ENCODE measurements around the gene UQCC2.

UQCC2 gene

DNA sequence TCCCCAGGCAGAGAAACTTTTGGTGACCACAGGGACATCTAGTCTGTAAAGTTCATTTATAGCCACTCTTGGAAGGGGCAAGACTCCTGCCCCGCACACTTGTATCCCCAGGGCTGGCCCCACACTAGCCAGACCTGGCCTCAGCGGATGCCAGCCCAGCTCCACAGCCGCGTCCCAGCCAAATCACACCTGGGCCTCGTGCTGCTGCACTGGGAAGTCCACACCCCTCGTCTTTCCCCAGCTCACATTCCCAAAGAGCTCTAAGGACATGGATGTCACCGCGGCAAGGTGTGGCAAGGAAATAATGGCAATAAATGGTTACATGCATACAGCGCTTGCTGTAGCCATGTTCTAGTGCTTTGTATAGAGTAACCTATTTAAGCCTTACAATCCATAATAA lies 26.7 kb upstream of the UQCC2 start:
- no peak overlapping the region for H3K4me3 ChIP-seq (ENCODE audit: low read depth, low read length)
- TF ChIP-seq, protein P1, sequence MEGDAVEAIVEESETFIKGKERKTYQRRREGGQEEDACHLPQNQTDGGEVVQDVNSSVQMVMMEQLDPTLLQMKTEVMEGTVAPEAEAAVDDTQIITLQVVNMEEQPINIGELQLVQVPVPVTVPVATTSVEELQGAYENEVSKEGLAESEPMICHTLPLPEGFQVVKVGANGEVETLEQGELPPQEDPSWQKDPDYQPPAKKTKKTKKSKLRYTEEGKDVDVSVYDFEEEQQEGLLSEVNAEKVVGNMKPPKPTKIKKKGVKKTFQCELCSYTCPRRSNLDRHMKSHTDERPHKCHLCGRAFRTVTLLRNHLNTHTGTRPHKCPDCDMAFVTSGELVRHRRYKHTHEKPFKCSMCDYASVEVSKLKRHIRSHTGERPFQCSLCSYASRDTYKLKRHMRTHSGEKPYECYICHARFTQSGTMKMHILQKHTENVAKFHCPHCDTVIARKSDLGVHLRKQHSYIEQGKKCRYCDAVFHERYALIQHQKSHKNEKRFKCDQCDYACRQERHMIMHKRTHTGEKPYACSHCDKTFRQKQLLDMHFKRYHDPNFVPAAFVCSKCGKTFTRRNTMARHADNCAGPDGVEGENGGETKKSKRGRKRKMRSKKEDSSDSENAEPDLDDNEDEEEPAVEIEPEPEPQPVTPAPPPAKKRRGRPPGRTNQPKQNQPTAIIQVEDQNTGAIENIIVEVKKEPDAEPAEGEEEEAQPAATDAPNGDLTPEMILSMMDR (IDR thresholded peaks at IDR 0.05; ENCODE audit: insufficient read depth, low read depth, low read length, missing control alignments) = no peak
- DNase-seq (ENCODE audit: low read depth) = no peak

DNA sequence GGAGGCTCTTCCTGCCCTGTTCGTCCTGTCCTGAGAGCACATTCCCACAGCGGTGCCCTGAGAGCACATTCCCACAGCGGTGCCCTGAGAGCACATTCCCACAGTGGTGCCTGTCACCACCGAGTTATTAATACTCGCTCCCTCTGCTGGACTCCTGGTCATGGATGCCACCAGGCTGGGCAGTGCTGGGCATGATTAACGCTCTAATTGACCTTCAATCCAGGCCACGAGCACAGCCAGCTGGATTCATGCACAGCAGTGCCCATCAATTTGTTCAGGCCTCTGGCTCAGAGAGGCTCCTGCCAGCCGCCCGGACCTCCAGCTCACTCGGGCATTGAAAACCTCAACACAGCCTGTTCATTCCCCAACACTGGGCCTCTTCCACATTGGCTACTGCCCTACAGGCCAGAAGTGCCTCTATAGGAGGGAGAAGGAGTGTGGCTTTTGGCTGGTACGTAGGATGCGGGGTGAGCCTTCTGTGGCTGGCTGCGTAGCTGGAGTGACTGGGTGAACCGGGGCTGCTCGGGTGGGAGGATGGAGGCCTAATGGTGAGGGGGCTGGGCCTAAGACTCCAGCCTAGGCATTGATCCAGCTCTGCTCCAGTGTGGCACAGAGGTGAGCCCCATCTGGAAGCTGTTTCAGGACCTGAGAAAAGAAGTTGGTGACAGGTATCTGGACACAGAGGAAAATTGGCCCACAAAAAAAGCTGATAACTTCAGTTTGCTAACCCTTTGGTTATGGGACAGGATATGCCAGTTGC lies 25.9 kb upstream of the UQCC2 start:
- TF ChIP-seq, protein P1 (IDR thresholded peaks at IDR 0.05; ENCODE audit: insufficient read depth, low read depth, low read length, missing control alignments) = no peak
- no peak for DNase-seq (ENCODE audit: low read depth)
- H3K4me3 ChIP-seq (ENCODE audit: low read depth, low read length) = no peak overlapping the region

DNA sequence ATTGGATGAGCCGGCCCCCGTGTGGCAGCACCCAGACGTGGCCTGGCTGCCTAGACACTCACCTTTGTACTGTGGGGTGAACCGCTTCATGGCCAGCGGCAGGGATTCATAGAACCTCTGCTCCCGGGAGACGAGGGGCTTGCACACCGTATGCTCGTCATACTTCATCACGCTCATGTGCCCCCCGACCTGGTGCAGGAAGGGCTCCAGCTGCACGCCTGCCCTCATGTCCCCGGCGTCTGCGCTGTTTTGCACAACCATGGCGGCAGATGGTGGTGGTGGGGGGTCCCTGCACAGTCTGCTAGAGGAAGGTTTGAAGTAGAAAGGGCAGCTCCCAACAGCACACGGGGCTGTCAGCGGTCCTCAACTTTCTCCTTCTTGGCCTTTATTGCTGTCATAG lies 23.7 kb upstream of the UQCC2 start:
- no peak overlapping the region for H3K4me3 ChIP-seq (ENCODE audit: low read depth, low read length)
- no peak for DNase-seq (ENCODE audit: low read depth)
- TF ChIP-seq, protein P1 (IDR thresholded peaks at IDR 0.05; ENCODE audit: insufficient read depth, low read depth, low read length, missing control alignments) = no peak

DNA sequence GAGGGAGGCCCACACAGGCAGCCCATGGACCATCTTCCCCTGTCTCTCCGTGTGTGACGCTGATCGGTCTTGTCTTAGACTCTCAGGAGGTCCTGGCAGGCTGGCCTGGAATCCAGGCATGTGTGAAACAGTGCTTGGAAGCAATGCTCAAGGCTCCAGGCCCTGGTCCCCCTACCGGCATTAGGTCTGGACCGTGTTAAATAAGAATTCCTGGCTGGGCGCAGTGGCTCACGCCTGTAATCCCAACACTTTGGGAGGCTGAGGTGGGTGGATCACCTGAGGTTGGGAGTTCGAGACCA lies 22.2 kb upstream of the UQCC2 start:
- DNase-seq (ENCODE audit: low read depth) = no peak
- no peak overlapping the region for H3K4me3 ChIP-seq (ENCODE audit: low read depth, low read length)
- TF ChIP-seq, protein P1 (IDR thresholded peaks at IDR 0.05; ENCODE audit: insufficient read depth, low read depth, low read length, missing control alignments) = no peak

DNA sequence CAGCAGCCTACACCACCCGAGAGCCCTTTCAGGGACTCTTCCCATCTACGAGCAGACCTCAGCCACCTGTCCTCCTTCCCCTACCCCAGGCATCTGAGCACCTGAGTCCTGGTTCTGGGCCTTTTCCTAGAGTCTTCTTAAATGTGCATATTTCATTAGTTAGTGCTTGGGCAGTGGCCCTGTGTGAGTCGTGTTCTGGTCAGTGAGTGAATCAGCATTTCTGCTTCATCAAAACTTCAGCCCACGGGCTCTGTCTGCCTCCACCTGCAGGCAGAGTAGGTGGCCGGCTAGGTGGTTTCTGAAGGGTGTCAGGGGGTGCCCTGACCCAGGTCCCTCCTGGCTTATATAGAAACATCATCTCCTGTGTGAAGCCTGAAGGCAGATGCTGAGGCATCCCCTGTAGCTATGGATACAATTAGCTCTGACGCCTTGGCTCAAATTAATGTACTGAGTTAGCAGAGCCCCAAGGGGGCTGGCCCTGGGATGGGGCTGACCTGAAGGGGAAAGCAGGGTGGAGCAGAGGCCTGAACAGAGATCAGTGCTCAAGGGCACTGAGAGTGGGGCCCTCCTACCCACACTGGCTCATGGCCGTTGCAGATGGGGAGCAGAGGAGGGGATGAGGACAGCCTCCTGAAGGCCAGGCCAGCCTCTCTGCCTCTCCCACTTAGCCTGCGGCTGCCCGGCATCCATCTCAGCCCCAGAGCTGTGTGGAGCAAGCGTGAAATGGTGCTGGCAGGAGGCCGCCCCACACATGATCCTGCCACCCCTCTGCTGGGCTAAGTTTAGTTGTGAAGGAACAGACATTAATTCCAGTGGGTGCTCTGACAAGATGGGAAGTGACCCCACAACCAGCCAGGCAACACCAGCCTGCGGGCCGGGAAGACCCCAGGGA lies 21.6 kb upstream of the UQCC2 start:
- no peak overlapping the region for H3K4me3 ChIP-seq (ENCODE audit: low read depth, low read length)
- TF ChIP-seq, protein P1 (IDR thresholded peaks at IDR 0.05; ENCODE audit: insufficient read depth, low read depth, low read length, missing control alignments) = no peak
- no peak for DNase-seq (ENCODE audit: low read depth)

DNA sequence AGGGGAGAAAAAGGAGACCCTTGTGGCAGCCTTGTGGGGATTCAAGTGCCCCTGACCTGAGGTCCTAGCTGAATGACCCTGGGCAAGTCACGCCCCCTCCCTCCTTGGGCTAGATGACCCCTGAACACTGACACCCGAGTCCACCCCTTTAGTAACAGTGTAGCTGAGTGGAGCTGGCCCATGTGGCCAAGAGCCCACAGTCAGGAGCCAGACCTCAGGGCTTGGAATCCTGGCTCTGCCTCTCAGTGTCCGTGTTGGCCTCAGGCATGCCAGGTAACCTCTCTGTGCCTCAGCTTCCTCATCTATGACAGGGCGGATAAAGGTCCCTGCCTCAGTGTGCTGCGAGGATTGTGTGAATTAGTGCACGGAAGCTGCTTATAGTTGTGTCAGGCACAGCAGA lies 20.9 kb upstream of the UQCC2 start:
- DNase-seq (ENCODE audit: low read depth) = no peak
- TF ChIP-seq, protein P1 (IDR thresholded peaks at IDR 0.05; ENCODE audit: insufficient read depth, low read depth, low read length, missing control alignments) = no peak
- H3K4me3 ChIP-seq (ENCODE audit: low read depth, low read length) = no peak overlapping the region

Data from GM12865 (cell line).